Hepatocyte (in vitro differentiated cells): Measurements from ENCODE around the gene CEP112.

ENCODE experiments used
- EZH2 ChIP-seq: fragments of 200-600 bp; sonication (generic); IDR thresholded peaks from 2 replicates; pipeline ENCODE4 v1.6.1; 2016; ENCODE audit warnings: antibody characterized with exemption, mild to moderate bottlenecking, borderline replicate concordance
- TF ChIP-seq, protein P1 (sequence below): fragments of 200-600 bp; sonication (generic); IDR thresholded peaks from 2 replicates; pipeline ENCODE4 v1.5.1; 2016; ENCODE audit warnings: antibody characterized with exemption, mild to moderate bottlenecking; ENCODE audit not compliant: poor library complexity

DNA sequence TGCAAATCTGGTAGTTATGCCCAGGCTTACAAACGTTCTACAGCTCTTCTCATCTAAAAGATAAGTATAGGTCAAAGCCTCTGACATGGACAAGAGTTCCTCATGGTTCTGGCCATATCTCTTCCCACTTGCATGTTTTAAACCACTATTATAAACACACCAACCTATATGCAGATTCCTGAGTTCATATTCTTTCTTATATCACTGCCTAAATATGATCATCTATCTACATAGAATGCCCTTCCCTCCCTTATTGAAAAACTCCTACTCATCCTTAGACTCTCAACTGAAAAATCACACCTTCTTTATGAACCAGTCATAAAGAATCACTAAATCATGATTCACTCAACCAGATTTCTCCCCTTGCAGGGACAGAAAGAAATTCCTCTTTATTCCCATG lies 128.2 kb downstream of the CEP112 start:
- no peak for TF ChIP-seq EZH2
- TF ChIP-seq, protein P1, sequence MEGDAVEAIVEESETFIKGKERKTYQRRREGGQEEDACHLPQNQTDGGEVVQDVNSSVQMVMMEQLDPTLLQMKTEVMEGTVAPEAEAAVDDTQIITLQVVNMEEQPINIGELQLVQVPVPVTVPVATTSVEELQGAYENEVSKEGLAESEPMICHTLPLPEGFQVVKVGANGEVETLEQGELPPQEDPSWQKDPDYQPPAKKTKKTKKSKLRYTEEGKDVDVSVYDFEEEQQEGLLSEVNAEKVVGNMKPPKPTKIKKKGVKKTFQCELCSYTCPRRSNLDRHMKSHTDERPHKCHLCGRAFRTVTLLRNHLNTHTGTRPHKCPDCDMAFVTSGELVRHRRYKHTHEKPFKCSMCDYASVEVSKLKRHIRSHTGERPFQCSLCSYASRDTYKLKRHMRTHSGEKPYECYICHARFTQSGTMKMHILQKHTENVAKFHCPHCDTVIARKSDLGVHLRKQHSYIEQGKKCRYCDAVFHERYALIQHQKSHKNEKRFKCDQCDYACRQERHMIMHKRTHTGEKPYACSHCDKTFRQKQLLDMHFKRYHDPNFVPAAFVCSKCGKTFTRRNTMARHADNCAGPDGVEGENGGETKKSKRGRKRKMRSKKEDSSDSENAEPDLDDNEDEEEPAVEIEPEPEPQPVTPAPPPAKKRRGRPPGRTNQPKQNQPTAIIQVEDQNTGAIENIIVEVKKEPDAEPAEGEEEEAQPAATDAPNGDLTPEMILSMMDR = no peak
